ENCODE results near the gene POC1B.

DNA sequence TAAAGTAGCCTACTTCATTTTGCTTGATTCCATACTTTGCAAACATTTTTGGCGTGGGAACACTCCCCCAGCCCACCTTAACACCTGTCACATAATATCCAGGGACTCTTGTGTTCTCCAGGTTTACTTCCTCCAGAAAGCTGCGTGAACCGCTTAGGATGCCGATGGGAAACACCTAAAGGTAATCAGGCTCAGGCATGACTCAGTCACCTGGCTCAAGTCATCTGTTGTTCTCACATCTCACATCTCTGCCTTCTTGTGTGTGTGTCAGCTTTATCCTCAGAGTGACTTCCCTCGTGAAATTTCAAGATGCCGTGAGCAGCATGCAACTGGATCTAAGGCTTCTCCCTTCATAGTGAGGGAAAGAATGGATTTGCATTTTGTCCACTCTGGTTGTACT lies 125.4 kb downstream of the POC1B start:
- TF ChIP-seq, protein P1, sequence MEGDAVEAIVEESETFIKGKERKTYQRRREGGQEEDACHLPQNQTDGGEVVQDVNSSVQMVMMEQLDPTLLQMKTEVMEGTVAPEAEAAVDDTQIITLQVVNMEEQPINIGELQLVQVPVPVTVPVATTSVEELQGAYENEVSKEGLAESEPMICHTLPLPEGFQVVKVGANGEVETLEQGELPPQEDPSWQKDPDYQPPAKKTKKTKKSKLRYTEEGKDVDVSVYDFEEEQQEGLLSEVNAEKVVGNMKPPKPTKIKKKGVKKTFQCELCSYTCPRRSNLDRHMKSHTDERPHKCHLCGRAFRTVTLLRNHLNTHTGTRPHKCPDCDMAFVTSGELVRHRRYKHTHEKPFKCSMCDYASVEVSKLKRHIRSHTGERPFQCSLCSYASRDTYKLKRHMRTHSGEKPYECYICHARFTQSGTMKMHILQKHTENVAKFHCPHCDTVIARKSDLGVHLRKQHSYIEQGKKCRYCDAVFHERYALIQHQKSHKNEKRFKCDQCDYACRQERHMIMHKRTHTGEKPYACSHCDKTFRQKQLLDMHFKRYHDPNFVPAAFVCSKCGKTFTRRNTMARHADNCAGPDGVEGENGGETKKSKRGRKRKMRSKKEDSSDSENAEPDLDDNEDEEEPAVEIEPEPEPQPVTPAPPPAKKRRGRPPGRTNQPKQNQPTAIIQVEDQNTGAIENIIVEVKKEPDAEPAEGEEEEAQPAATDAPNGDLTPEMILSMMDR (IDR thresholded peaks at IDR 0.05): no peak
- no peak for TF ChIP-seq POLR2A (IDR thresholded peaks at IDR 0.05; ENCODE audit: low read depth)

Measured in esophagus muscularis mucosa (tissue), 3 donors.